Measurements from ENCODE around the gene SULT1C3. TPM values are rescaled to one million over a fixed set of nuclear protein-coding genes. Genes with fewer than 3 reads are reported as not detected.

The SULT1C3 gene
- total and polyA plus RNA-seq, 2 of the 4 experiments (the other 2 are of a cell fraction), result not detected

- ChIA-PET CTCF (no interaction called here), POLR2A (ENCODE audit: unreplicated experiment) (no interaction called here)
- H2AK5ac ChIP-seq (ENCODE audit: low read depth, low read length), result no peak overlapping the region
- peak overlapping the region; percentile 21 to 33; a peak in 2 of 4 replicates for H4K8ac ChIP-seq (ENCODE audit: low read depth in 2 of 2, low read length in 2 of 2)
- no peaks in the 10 kb centered on the region for H3K36me3 ChIP-seq (ENCODE audit: control insufficient read depth, insufficient read depth, low read length)
- H2AK9ac ChIP-seq (replicated peaks; ENCODE audit: low read depth, low read length, poor library complexity), result no peak overlapping the region
- no peak overlapping the region for H4K5ac ChIP-seq (ENCODE audit: low read depth, low read length)
- H3K14ac ChIP-seq (replicated peaks; ENCODE audit: low read depth, low read length), result peak overlapping the region; percentile 27; the same call in 1 of the 2 replicates
- H3K18ac ChIP-seq (ENCODE audit: low read depth, low read length), result peak overlapping the region; percentile 53; the same call in 1 of the 2 replicates
- H3K9me3 ChIP-seq (ENCODE audit: control insufficient read depth, insufficient read depth, low read length), result no peaks in the 10 kb centered on the region
- no TSS peak for BruUV-seq (replicated peaks)
- H3K4me3 ChIP-seq (ENCODE audit: insufficient read depth, low read depth, low read length), result no peak overlapping the region
- H3K4me1 ChIP-seq (ENCODE audit: control insufficient read depth, insufficient read depth, low read length), result peaks cover 18% of the 10 kb centered on the region
- peak; percentile 91 for DNase-seq
- no CpG with 5 or more reads among the region's 4 CpGs for WGBS, 2 experiments (ENCODE audit: extremely low coverage in 2 of 2, insufficient read length in 1 of 2)
- H2BK5ac ChIP-seq (ENCODE audit: low read depth, low read length, poor library complexity, severe bottlenecking), result peak overlapping the region; percentile 80
- peak overlapping the region; percentile 67 for H3K4me2 ChIP-seq (ENCODE audit: low read depth, low read length)
- no peak overlapping the region for H3K56ac ChIP-seq (ENCODE audit: extremely low read depth, insufficient read depth, low read length)
- peak overlapping the region; percentile 59; the same call in 1 of the 2 replicates for H3K4ac ChIP-seq (ENCODE audit: low read depth, low read length)
- peaks cover 10% of the 10 kb centered on the region for H3K27me3 ChIP-seq (ENCODE audit: control insufficient read depth, insufficient read depth, low read length)
- no peaks in the 10 kb centered on the region for H4K20me1 ChIP-seq (ENCODE audit: insufficient read depth, low read length)
- no peak overlapping the region for H2AFZ ChIP-seq (replicated peaks; ENCODE audit: low read length, poor library complexity)
- no peaks in the 10 kb centered on the region for H3K79me1 ChIP-seq (ENCODE audit: low read depth in 1 of 2, low read length in 2 of 2)
- peak overlapping the region; percentile 41; the same call in 1 of the 2 replicates for H2BK120ac ChIP-seq (ENCODE audit: low read depth, low read length)
- no peak overlapping the region for H3K9ac ChIP-seq (ENCODE audit: low read depth, low read length)
- peaks cover 8% of the 10 kb centered on the region for H3K9me1 ChIP-seq (ENCODE audit: insufficient read depth, low read length)
- peak; percentile 87 for ATAC-seq (ENCODE audit: low read depth)
- H4K91ac ChIP-seq (ENCODE audit: insufficient read depth, low read depth, low read length), result no peak overlapping the region
- in situ Hi-C loops (cut with MboI; ENCODE audit: low sequenced_read_pairs), result no loop called here
- dilution Hi-C loops (cut with HindIII; ENCODE audit: low sequenced_read_pairs, unreplicated experiment), result no loop called here
- TF ChIP-seq USF2 (IDR thresholded peaks at IDR 0.05; ENCODE audit: low read depth, low read length), result no peak
- peak; percentile 59; the same call in 1 of the 2 replicates for TF ChIP-seq FOS (IDR thresholded peaks at IDR 0.05; ENCODE audit: low read depth, low read length)
- peak; percentile 70 for TF ChIP-seq CEBPB (IDR thresholded peaks at IDR 0.05; ENCODE audit: low read depth, low read length)
- peak overlapping the region; percentile 63; the same call in 1 of the 2 replicates for H3K27ac ChIP-seq (ENCODE audit: insufficient read depth, low read length)
- 0 out of 3 replicates have a peak overlapping the region, but pooled peaks have one; percentile 39 for H2BK15ac ChIP-seq (ENCODE audit: low read depth, low read length)
- H2BK20ac ChIP-seq (ENCODE audit: low read depth, low read length), result peak overlapping the region; percentile 54
- H3K23ac ChIP-seq (ENCODE audit: low read depth, low read length), result no peak overlapping the region
- intact Hi-C loops (cut with micrococcal nuclease), result no loop called here
These were observed 28.2 kb downstream of the SULT1C3 start for GRCh38 chr2:108268001-108268400.

All from IMR-90 (cell line).